ENCODE measurements around the gene OTULIN.

The OTULIN gene

GRCh38 chr5:14721990-14722656, 57.6 kb downstream of the OTULIN start:
- DNase-seq: no peak

- DNase-seq: no peak
These were observed 58.4 kb downstream of the OTULIN start for GRCh38 chr5:14722923-14723322.

GRCh38 chr5:14723701-14724132, 59.2 kb downstream of the OTULIN start:
- DNase-seq: peak; percentile 19 to 46

GRCh38 chr5:14724633-14725032, 60.1 kb downstream of the OTULIN start:
- DNase-seq: peak; percentile 76 to 85

- DNase-seq: no peak
These were observed 61.7 kb downstream of the OTULIN start for GRCh38 chr5:14726066-14726838.

- peak; percentile 73 to 77 for DNase-seq
These were observed 62.9 kb downstream of the OTULIN start for GRCh38 chr5:14727428-14727865.

- no peak for DNase-seq
These were observed 63.5 kb downstream of the OTULIN start for GRCh38 chr5:14727928-14728458.

- no peak for DNase-seq
These were observed 64.0 kb downstream of the OTULIN start for GRCh38 chr5:14728459-14728938.

- DNase-seq: no peak
These were observed 65.2 kb downstream of the OTULIN start for GRCh38 chr5:14729448-14730385.

GRCh38 chr5:14730466-14730865, 65.9 kb downstream of the OTULIN start:
- DNase-seq: no peak

- DNase-seq: no peak
These were observed 66.4 kb downstream of the OTULIN start for GRCh38 chr5:14730881-14731280.

GRCh38 chr5:14732991-14733390, 68.5 kb downstream of the OTULIN start:
- DNase-seq: no peak

- DNase-seq: no peak
These were observed 69.1 kb downstream of the OTULIN start for GRCh38 chr5:14733661-14734060.

- DNase-seq: no peak
These were observed 69.9 kb downstream of the OTULIN start for GRCh38 chr5:14734396-14734795.

GRCh38 chr5:14735944-14736343, 71.4 kb downstream of the OTULIN start:
- DNase-seq: peak; percentile 52 to 68

- no peak for DNase-seq
These were observed 72.8 kb downstream of the OTULIN start for GRCh38 chr5:14737291-14737690.

GRCh38 chr5:14738050-14738449, 73.5 kb downstream of the OTULIN start:
- no peak for DNase-seq

- DNase-seq: peak; percentile 43 to 52
These were observed 75.0 kb downstream of the OTULIN start for GRCh38 chr5:14739538-14739937.

GRCh38 chr5:14739981-14740380, 75.5 kb downstream of the OTULIN start:
- no peak for DNase-seq

GRCh38 chr5:14741131-14741530, 76.6 kb downstream of the OTULIN start:
- no peak for DNase-seq

- no peak for DNase-seq
These were observed 77.4 kb downstream of the OTULIN start for GRCh38 chr5:14741801-14742440.

- no peak for DNase-seq
These were observed 78.0 kb downstream of the OTULIN start for GRCh38 chr5:14742498-14742897.
